Small intestine (tissue), 7 donors: Measurements from ENCODE around the gene PRC1. TPM values are rescaled to one million over a fixed set of nuclear protein-coding genes. Genes with fewer than 3 reads are reported as not detected.

Experiments
- DNase-seq, 2 donors: peaks; one replicate each; pipeline versions ENCODE4 v3.0.0 to v3.0.0-alpha.2; 2013
- FAIRE-seq: peaks from 2 replicates; lab custom pipeline; 2012; peaks lifted over from hg19 to GRCh38; lab: Jason Lieb, UNC
- H3K27ac ChIP-seq, 3 donors: one replicate each; pipeline ENCODE4 v1.5.1; 2013; ENCODE audit warnings: low read length in 2 of 3, mild to moderate bottlenecking in 2 of 3, control low read depth in 1 of 3, inconsistent platforms in 1 of 3, low read depth in 1 of 3, moderate library complexity in 1 of 3
- H3K27me3 ChIP-seq, 3 donors: one replicate each; pipeline ENCODE4 v1.6.1; 2013; ENCODE audit warnings: low read length in 3 of 3, inconsistent platforms in 1 of 3; ENCODE audit not compliant: control insufficient read depth in 3 of 3, insufficient read depth in 3 of 3
- H3K36me3 ChIP-seq, 3 donors: one replicate each; pipeline ENCODE4 v1.6.1; 2013; ENCODE audit warnings: low read length in 3 of 3, inconsistent platforms in 1 of 3, low read depth in 1 of 3, mild to moderate bottlenecking in 1 of 3, moderate library complexity in 1 of 3; ENCODE audit not compliant: control insufficient read depth in 3 of 3, insufficient read depth in 2 of 3
- H3K4me1 ChIP-seq, 3 donors: one replicate each; pipeline ENCODE4 v1.6.1; 2013; ENCODE audit warnings: low read length in 2 of 3, inconsistent platforms in 1 of 3, low read depth in 1 of 3, mild to moderate bottlenecking in 1 of 3, moderate library complexity in 1 of 3; ENCODE audit not compliant: control insufficient read depth in 3 of 3, insufficient read depth in 2 of 3
- H3K4me3 ChIP-seq, 3 donors: one replicate each; pipeline ENCODE4 v1.5.1; 2013; ENCODE audit warnings: low read length in 3 of 3, control low read depth in 1 of 3, inconsistent platforms in 1 of 3, low read depth in 1 of 3, mild to moderate bottlenecking in 1 of 3, moderate library complexity in 1 of 3
- H3K9me3 ChIP-seq, 2 donors: one replicate each; pipeline ENCODE4 v1.6.1; 2013; ENCODE audit warnings: low read depth in 1 of 2, low read length in 1 of 2; ENCODE audit not compliant: control insufficient read depth in 2 of 2, insufficient read depth in 1 of 2
- WGBS, 3 donors: extraction: QIAGEN DNeasy Blood & Tissue Kit; methylation state at CpG; one replicate each; pipeline ENCODE4 v1.1.7; 2013; 5-methylcytosine and 5-hydroxymethylcytosine counted together
- polyA plus RNA-seq, 4 donors: library from polyadenylated mRNA; stranded (reverse) in 3 of 4; unstranded in 1 of 4; fragments of 200-250 nt in 3 of 4; fragments of 120-200 nt in 1 of 4; gene quantifications; one replicate each; pipeline versions ENCODE4 v1.2.1 to v1.2.3, GENCODE V29; 2013
- donor health status: healthy with polysubstance abuse.
- donor health status: control.
- donor health status: control.
- donor health status: Bipolar disorder and iron deficiency.
- donor health status: healthy.

PRC1 gene
- polyA plus RNA-seq, 4 donors, result 5.4 to 55.4 (median 22.1) TPM

DNA sequence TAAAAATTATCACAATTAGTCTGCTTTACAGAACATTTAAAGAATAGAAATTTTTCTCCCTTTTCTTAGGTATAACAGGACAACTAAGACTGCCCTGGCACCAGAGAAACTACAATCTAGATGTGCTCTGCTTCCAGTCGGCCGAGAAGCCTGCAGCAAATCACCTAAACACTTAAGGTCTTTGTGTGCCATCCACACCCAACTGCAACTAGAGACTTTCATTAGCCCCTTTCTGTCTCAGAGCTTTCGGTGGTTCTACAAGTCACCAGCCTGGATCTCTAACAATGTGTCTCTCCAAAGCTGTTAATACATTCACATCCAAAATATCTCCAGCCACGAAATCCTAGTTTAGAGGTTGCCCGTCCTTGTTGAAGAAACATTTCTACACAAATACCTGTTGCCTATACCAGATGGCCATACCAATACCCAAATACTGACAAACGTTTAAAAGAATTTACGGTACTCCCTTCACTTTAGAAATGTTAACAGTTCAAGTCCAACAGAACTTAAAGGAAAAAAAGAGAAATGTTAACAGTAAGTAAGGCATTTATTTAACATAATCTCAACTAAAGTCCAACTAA lies 6.7 kb downstream of the PRC1 start:
- no peak for FAIRE-seq
- Histone ChIP-seq H3K27me3 (no peaks in the 10 kb centered on the region), H3K9me3 (no peaks in the 10 kb centered on the region), H3K27ac (no peak overlapping the region), H3K36me3 (peaks cover 0 to 5% (median 4%) of the 10 kb centered on the region in 3 donors), H3K4me1 (peaks cover 0 to 9% (median 5%) of the 10 kb centered on the region in 3 donors), H3K4me3 (no peak overlapping the region)
- DNase-seq, result peak in 1 of 2 donors; percentile 21
- WGBS, 3 donors, result 62 to 68% (median 67%) methylated on average over 7 of the region's 7 CpGs

DNA sequence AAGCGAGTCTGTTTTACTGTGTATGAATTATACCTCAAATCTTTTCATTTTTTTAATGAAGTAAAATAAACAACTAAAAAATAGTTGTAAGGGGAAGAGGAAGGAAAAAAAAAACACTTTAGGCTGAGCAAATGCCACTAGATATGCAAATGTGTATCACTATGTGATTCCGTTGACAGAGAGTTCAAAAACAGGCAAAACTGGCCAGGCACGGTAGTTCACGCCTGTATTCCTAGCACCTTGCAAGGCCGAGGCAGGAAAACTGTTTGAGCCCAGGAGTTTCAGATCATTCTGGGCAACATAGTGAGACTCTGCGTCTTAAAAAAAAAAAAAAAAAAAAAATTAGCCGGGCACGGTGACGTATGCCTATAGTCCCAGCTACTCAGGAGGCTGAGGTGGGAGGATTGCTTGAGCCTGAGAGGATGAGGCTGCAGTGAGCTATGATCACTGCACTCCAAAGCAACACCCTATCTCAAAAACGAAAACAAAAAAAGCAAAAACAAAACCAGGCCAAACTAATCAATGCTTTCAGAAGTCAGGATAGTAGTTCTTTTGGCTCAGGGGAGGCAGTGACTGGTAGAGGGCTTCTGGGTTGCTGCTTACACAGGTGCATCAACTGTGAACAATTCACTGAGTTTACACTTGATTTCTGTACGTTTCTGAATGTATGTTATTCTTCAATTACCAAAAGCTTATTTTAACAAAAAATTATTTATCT lies 7.4 kb downstream of the PRC1 start:
- H3K4me1 ChIP-seq, result peaks cover 0 to 9% (median 5%) of the 10 kb centered on the region in 3 donors
- no peaks in the 10 kb centered on the region for H3K9me3 ChIP-seq
- no peak overlapping the region for H3K27ac ChIP-seq
- DNase-seq, result no peak
- H3K4me3 ChIP-seq, result no peak overlapping the region
- no peaks in the 10 kb centered on the region for H3K27me3 ChIP-seq
- WGBS, 3 donors, result 57 to 81% (median 71%) methylated on average over 11 of the region's 11 CpGs
- no peak for FAIRE-seq
- peaks cover 0 to 5% (median 4%) of the 10 kb centered on the region in 3 donors for H3K36me3 ChIP-seq

DNA sequence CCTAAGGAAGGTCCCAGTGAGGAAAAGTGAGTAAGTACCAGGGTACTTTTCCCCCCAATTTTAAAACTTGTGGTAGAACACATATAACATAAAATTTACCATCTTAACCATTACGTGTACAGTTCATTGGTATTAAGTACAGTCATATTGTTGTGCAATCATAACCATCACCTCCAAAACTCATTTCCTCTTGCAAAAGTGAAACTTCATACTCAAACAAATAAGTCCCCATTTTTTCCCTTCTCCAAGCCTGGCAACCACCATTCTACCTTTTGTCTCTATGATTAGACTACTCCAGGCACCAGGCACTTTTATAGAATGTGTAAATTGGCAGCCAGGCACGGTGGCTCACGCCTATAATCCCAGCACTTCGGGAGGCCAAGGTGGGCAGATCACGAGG lies 12.2 kb downstream of the PRC1 start:
- WGBS, 3 donors, result 87 to 94% (median 90%) methylated on average over 5 of the region's 5 CpGs
- no peak for DNase-seq
- Histone ChIP-seq H3K4me1 (no peaks in the 10 kb centered on the region), H3K36me3 (peaks cover 0 to 9% (median 6%) of the 10 kb centered on the region in 3 donors), H3K27me3 (no peaks in the 10 kb centered on the region), H3K27ac (no peak overlapping the region), H3K9me3 (no peaks in the 10 kb centered on the region), H3K4me3 (no peak overlapping the region)
- FAIRE-seq, result no peak

DNA sequence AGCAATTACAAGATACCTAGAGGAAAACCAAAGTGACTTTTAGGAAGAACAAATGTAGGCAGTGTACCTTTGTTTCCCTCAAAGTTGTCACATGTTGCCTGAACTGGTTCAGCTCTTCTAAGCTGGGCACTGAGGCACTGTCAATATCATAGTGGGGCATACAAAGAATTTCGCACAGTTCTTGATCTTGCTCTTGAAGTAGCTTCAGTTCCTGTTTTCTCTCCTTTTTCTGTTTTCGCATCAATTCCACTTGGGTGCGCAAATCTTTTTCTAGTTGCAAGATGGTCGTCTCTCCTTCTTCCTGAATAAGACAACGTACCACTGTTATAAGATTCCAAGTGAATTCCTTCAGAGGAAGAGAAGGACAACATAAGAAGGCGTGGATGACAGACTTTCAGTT lies 12.7 kb downstream of the PRC1 start:
- no peaks in the 10 kb centered on the region for H3K9me3 ChIP-seq
- WGBS, 3 donors, result 92 to 98% (median 93%) methylated on average over 6 of the region's 6 CpGs
- DNase-seq, result no peak
- peaks cover 0 to 12% (median 6%) of the 10 kb centered on the region in 3 donors for H3K36me3 ChIP-seq
- H3K4me1 ChIP-seq, result no peaks in the 10 kb centered on the region
- no peak overlapping the region for H3K4me3 ChIP-seq
- H3K27me3 ChIP-seq, result no peaks in the 10 kb centered on the region
- H3K27ac ChIP-seq, result no peak overlapping the region
- no peak for FAIRE-seq

DNA sequence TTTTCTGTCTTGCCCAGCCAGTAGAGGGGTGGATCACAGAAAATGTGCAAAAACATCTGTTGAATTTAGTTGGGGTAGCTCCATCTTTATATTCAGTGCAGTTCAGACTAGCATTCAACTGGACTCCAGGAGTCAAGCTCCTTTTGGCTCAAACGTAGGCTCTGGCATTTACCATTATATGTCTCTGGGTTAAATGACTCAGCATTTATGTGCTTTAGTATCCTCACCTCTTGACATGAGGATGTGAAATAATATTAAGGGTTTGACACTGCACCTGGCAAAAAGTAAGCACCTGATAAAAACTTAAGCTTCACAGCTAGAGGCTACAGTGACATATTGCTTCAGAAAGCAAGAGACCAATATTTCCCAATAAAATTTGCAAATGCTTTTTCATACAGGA lies 14.8 kb downstream of the PRC1 start:
- no peak for FAIRE-seq
- WGBS, 3 donors, result 65 to 77% (median 66%) methylated on average over 1 of the region's 1 CpG

DNA sequence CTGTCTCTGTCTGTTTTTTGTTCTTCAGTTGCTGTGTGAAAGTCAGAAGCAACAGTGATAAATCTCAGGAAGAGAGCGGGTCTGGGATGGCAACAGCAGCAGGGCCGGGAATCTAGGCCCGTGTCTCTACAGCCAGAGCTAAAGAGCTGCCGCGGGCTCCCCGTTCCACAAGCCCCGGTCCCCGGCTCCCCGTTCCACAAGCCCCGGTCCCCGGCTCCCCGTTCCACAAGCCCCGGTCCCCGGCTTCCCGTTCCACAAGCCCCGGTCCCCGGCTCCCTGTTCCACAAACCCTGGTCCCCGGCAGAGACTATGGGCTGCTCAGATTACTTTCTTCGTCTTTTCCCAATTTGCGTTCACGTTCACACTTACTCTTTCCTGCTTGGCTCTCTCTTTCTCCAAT lies 20.1 kb downstream of the PRC1 start:
- peaks cover 2 to 29% (median 4%) of the 10 kb centered on the region in 3 donors for H3K36me3 ChIP-seq
- FAIRE-seq (no peak), DNase-seq (no peak)
- H3K4me3 ChIP-seq, result no peak overlapping the region
- H3K9me3 ChIP-seq, result no peaks in the 10 kb centered on the region
- H3K27me3 ChIP-seq, result no peaks in the 10 kb centered on the region
- H3K4me1 ChIP-seq, result no peaks in the 10 kb centered on the region
- WGBS, 3 donors, result 94 to 98% (median 97%) methylated on average over 21 of the region's 21 CpGs
- no peak overlapping the region for H3K27ac ChIP-seq

More for the DNA sequence above, 14.8 kb downstream of the PRC1 start:
- H3K9me3 ChIP-seq, result no peaks in the 10 kb centered on the region
- no peak overlapping the region for H3K27ac ChIP-seq
- H3K27me3 ChIP-seq, result no peaks in the 10 kb centered on the region
- H3K36me3 ChIP-seq, result peaks cover 0 to 15% (median 6%) of the 10 kb centered on the region in 3 donors
- no peaks in the 10 kb centered on the region for H3K4me1 ChIP-seq
- no peak overlapping the region for H3K4me3 ChIP-seq
- no peak for DNase-seq

DNA sequence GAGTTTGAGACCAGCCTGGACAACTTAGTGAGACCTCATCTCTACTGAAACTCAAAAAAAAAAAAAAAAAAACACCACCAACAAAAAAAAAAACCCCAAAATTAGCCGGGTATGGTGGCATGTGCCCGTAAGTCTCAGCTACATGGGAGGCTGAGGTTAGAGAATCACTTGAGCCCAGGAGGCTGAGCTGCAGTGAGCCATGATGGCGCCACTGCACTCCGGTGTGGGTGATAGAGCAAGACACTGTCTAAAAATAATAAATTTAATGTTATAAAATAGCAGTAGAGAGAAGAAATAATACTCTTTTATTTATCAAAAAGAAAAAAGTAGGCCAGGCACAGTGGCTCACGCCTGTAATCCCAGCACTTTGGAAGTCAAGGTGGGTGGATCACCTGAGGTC lies 22.2 kb downstream of the PRC1 start:
- Histone ChIP-seq H3K36me3 (peaks cover 4 to 36% (median 4%) of the 10 kb centered on the region in 3 donors), H3K27me3 (no peaks in the 10 kb centered on the region), H3K9me3 (no peaks in the 10 kb centered on the region), H3K4me1 (no peaks in the 10 kb centered on the region), H3K4me3 (no peak overlapping the region), H3K27ac (no peak overlapping the region)
- FAIRE-seq (no peak), DNase-seq (no peak)
- WGBS, 3 donors, result 92 to 98% (median 93%) methylated on average over 5 of the region's 5 CpGs

DNA sequence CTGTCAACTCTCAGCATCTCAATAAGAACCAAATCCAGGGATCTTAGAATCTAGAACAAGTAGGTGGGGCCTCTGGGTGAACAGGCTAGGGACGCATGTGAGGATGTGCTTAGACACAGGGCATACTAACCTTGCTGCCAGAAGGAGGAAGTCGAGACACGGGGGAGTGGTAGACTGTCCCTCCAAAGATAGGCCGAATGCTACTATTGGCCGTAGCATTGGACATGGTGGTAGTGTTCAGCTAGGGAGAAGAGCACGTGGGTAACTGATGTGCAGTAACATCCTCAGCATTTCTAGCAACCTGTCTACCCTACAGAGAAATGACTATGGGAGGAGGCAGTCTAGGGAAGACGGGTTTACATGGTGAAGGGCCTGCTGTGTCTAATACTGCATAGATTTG lies 24.1 kb downstream of the PRC1 start:
- H3K27me3 ChIP-seq, result no peaks in the 10 kb centered on the region
- peaks cover 4 to 38% (median 6%) of the 10 kb centered on the region in 3 donors for H3K36me3 ChIP-seq
- DNase-seq (no peak), FAIRE-seq (no peak)
- no peak overlapping the region for H3K4me3 ChIP-seq
- no peak overlapping the region for H3K27ac ChIP-seq
- no peaks in the 10 kb centered on the region for H3K4me1 ChIP-seq
- H3K9me3 ChIP-seq, result no peaks in the 10 kb centered on the region
- 93 to 96% (median 94%) methylated on average over 7 of the region's 7 CpGs for WGBS, 3 donors
